Measurements from ENCODE around the gene LARGE1. TPM values are rescaled to one million over a fixed set of nuclear protein-coding genes. Genes with fewer than 3 reads are reported as not detected.

Gene LARGE1
- total and polyA plus RNA-seq, 2 of the 13 experiments (the other 11 are each of a cell fraction or from before 2014, with no cell fraction given), result 8.4 to 11.0 TPM

DNA sequence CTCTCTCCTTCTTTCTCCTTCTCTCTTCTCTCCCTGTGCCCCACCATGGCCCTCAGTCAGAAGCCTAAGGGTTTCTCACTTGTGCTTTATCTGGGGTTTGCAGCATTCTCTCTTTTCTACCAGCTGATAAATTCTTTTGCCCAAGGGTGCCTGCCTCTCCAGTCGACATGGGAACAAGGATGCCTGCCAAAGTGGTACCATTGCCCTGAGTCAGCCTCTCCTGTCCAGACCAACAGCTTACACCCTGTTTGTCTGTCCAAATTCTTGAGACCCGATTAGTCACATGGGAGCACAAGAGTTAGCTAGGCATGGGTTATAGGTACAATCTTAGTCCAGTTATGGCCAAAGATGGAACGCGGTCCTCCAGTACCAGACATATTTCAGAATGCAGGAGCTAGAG is 242.7 kb downstream of the LARGE1 start (continued):
- TF ChIP-seq TCF7L2 (IDR thresholded peaks at IDR 0.05; ENCODE audit: low read depth, low read length) (no peak), SCMH1 (CRISPR knock-in tag; IDR thresholded peaks at IDR 0.05; ENCODE audit: borderline replicate concordance) (no peak), HMGA1 (CRISPR knock-in tag; conservative IDR thresholded peaks at IDR 0.05) (no peak), ARNT (IDR thresholded peaks at IDR 0.05) (no peak)

DNA sequence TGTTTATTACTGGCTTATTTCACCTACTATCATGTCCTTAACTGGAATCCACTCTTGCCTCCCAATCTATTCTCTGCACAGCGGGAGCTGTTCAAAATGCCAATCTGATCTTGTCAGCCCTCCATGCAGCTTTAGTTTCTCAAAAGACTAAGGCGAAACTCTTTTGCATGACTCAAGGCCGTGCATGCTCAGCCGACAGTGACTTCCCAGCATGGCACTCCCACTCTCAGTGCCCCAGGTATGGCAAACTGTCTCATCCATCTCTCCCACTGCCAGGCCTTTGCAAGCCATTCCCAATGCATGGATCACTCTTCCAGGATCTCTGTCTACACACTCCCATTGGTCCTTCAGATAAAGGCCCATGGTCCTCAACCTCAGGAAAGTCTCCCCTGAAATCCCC is 245.9 kb downstream of the LARGE1 start:
- Histone ChIP-seq H3K27me3 (ENCODE audit: control insufficient read depth in 1 of 2, insufficient read depth in 2 of 2, low read length in 2 of 2) (no peaks in the 10 kb centered on the region), H3K9ac (ENCODE audit: insufficient read depth, low read depth, low read length) (no peak overlapping the region), H3K79me2 (ENCODE audit: insufficient read depth, low read length) (no peaks in the 10 kb centered on the region), H3K9me3 (ENCODE audit: low read length) (no peaks in the 10 kb centered on the region), H3K27ac (ENCODE audit: extremely low read length, insufficient read depth, low read length) (no peak overlapping the region), H2AFZ (ENCODE audit: low read length) (no peak overlapping the region), H3K4me3 (replicated peaks in 1 of 3; ENCODE audit: insufficient read depth in 1 of 3, low read depth in 2 of 3, low read length in 3 of 3) (no peak overlapping the region), H3K4me2 (ENCODE audit: low read depth, low read length) (no peak overlapping the region), H4K20me1 (ENCODE audit: insufficient read depth, low read length) (no peaks in the 10 kb centered on the region), H3K36me3 (replicated peaks in 1 of 2; ENCODE audit: control insufficient read depth in 1 of 2, insufficient read depth in 2 of 2, low read length in 2 of 2) (no peaks in the 10 kb centered on the region), H3K4me1 (ENCODE audit: insufficient read depth, low read length) (no peaks in the 10 kb centered on the region)
- WGBS (ENCODE audit: low lambda C conversion rate), result 73% methylated on average over 4 of the region's 4 CpGs
- CTCF ChIA-PET (ENCODE audit: low intra/inter-chr PET ratio, low total read pairs), result no interaction called here
- intact Hi-C loops (cut with micrococcal nuclease; ENCODE audit: unreplicated experiment) (no loop called here), in situ Hi-C loops (cut with HindIII; ENCODE audit: extremely low pct_ligation_motif_present, low pct_unique_long_range_greater_than_20kb) (no loop called here)
- ATAC-seq (no peak), FAIRE-seq (no peak), DNase-seq (ENCODE audit: low spot score) (no peak)
- BruUV-seq (replicated peaks), result no TSS peak
- POLR2A ChIA-PET, result no interaction called here
- TF ChIP-seq, protein P1, sequence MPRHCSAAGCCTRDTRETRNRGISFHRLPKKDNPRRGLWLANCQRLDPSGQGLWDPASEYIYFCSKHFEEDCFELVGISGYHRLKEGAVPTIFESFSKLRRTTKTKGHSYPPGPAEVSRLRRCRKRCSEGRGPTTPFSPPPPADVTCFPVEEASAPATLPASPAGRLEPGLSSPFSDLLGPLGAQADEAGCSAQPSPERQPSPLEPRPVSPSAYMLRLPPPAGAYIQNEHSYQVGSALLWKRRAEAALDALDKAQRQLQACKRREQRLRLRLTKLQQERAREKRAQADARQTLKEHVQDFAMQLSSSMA (CRISPR knock-in tag; IDR thresholded peaks at IDR 0.05), result no peak
- TF ChIP-seq TEAD3 (CRISPR knock-in tag; optimal IDR thresholded peaks at IDR 0.05; ENCODE audit: borderline replicate concordance) (no peak), EEA1 (CRISPR knock-in tag; IDR thresholded peaks at IDR 0.05; ENCODE audit: borderline replicate concordance) (no peak), CREB1 (IDR thresholded peaks at IDR 0.05) (no peak), CREB1 (CRISPR knock-in tag; IDR thresholded peaks at IDR 0.05) (no peak), SMC3 (IDR thresholded peaks at IDR 0.05; ENCODE audit: low read length) (no peak), EP300 (IDR thresholded peaks at IDR 0.05; ENCODE audit: low read depth in 2 of 2, low read length in 2 of 2) (no peak), EP300 (CRISPR knock-in tag; IDR thresholded peaks at IDR 0.05; ENCODE audit: borderline replicate concordance) (no peak), RARG (CRISPR knock-in tag; IDR thresholded peaks at IDR 0.05; ENCODE audit: low read depth) (no peak), ATM (IDR thresholded peaks at IDR 0.05; ENCODE audit: borderline replicate concordance) (no peak)
- TF ChIP-seq, protein P2, sequence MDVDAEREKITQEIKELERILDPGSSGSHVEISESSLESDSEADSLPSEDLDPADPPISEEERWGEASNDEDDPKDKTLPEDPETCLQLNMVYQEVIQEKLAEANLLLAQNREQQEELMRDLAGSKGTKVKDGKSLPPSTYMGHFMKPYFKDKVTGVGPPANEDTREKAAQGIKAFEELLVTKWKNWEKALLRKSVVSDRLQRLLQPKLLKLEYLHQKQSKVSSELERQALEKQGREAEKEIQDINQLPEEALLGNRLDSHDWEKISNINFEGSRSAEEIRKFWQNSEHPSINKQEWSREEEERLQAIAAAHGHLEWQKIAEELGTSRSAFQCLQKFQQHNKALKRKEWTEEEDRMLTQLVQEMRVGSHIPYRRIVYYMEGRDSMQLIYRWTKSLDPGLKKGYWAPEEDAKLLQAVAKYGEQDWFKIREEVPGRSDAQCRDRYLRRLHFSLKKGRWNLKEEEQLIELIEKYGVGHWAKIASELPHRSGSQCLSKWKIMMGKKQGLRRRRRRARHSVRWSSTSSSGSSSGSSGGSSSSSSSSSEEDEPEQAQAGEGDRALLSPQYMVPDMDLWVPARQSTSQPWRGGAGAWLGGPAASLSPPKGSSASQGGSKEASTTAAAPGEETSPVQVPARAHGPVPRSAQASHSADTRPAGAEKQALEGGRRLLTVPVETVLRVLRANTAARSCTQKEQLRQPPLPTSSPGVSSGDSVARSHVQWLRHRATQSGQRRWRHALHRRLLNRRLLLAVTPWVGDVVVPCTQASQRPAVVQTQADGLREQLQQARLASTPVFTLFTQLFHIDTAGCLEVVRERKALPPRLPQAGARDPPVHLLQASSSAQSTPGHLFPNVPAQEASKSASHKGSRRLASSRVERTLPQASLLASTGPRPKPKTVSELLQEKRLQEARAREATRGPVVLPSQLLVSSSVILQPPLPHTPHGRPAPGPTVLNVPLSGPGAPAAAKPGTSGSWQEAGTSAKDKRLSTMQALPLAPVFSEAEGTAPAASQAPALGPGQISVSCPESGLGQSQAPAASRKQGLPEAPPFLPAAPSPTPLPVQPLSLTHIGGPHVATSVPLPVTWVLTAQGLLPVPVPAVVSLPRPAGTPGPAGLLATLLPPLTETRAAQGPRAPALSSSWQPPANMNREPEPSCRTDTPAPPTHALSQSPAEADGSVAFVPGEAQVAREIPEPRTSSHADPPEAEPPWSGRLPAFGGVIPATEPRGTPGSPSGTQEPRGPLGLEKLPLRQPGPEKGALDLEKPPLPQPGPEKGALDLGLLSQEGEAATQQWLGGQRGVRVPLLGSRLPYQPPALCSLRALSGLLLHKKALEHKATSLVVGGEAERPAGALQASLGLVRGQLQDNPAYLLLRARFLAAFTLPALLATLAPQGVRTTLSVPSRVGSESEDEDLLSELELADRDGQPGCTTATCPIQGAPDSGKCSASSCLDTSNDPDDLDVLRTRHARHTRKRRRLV (CRISPR knock-in tag; IDR thresholded peaks at IDR 0.05), result no peak
